ENCODE data around the gene UPF1.

GRCh38 chr19:18800079-18800478, 31.7 kb upstream of the UPF1 start:
- TF ChIP-seq CTCF (IDR thresholded peaks at IDR 0.05) (no peak), POLR2A (IDR thresholded peaks at IDR 0.05) (no peak)
